ENCODE data around the gene RPP21. TPM values are rescaled to one million over a fixed set of nuclear protein-coding genes. Genes with fewer than 3 reads are reported as not detected.
A peak's percentile ranks its signal among the peaks of the same experiment; 100 is the strongest.

The RPP21 gene
- 10 to 100 TPM; 34.6 to 72.4 (median 45.5) TPM for total RNA-seq

DNA sequence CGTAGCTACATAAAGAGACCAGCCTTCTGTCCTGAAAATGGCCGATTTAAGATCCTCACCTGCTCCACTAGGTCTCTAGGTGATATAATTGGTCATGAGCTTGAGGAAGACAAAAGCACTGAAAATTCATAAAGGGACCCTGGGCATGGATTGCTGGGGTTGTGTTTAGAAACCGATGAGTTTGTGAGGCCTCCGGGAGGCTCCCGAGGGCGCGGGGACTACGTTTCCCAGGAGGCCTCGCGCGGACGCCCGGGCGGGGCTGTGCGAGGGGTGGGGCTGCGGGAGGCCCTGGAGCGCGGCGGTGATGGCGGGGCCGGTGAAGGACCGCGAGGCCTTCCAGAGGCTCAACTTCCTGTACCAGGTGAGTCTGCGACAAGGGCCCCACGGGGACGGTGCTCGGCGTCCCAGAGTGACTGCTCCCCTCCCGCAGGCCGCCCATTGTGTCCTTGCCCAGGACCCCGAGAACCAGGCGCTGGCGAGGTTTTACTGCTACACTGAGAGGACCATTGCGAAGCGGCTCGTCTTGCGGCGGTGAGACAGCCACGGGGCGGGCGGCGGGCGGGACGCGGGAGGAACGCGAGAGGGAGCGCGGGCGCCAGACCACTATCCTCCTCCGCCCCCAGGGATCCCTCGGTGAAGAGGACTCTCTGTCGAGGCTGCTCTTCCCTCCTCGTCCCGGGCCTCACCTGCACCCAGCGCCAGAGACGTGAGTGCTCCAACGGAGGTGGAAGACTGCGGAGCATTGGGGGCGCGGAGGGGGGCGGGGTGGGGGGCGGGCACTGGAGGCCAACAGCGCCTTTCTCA is at the start of gene RPP21:
Gene RPP21, plus strand, starts transcription at position 289 of the 804 bp plus-strand sequence. Its CDS starts 16 bp downstream, at position 305.
- DNase-seq (peak; percentile 91 to 97), ATAC-seq (ENCODE audit: low FRiP score in 2 of 2) (peak; percentile 97 to 99)
- 7 to 14% methylated on average over 10 to 21 of the region's 64 CpGs for WGBS, 2 donors
- Histone ChIP-seq H3K27me3 (no peaks in the 10 kb centered on the region), H3K4me3 (peak within 1 kb of the TSS; percentile 62 to 92 (median 75)), H3K4me1 (peaks cover 4 to 10% (median 7%) of the 10 kb centered on the region in 4 donors), H3K9me3 (no peaks in the 10 kb centered on the region), H3K27ac (peak within 1 kb of the TSS; percentile 82 to 91 (median 88)), H3K36me3 (peaks cover 7 to 37% (median 29%) of the 10 kb centered on the region in 4 donors)
- peak; percentile 61 to 86 for TF ChIP-seq POLR2AphosphoS5 (IDR thresholded peaks at IDR 0.05)
- peak in 3 of 4 donors; percentile 45 to 90 (median 71) for TF ChIP-seq POLR2A (IDR thresholded peaks at IDR 0.05)
- TF ChIP-seq, protein P1, sequence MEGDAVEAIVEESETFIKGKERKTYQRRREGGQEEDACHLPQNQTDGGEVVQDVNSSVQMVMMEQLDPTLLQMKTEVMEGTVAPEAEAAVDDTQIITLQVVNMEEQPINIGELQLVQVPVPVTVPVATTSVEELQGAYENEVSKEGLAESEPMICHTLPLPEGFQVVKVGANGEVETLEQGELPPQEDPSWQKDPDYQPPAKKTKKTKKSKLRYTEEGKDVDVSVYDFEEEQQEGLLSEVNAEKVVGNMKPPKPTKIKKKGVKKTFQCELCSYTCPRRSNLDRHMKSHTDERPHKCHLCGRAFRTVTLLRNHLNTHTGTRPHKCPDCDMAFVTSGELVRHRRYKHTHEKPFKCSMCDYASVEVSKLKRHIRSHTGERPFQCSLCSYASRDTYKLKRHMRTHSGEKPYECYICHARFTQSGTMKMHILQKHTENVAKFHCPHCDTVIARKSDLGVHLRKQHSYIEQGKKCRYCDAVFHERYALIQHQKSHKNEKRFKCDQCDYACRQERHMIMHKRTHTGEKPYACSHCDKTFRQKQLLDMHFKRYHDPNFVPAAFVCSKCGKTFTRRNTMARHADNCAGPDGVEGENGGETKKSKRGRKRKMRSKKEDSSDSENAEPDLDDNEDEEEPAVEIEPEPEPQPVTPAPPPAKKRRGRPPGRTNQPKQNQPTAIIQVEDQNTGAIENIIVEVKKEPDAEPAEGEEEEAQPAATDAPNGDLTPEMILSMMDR (IDR thresholded peaks at IDR 0.05), result no peak

GRCh38 chr6:30295837-30296236 is 49.1 kb upstream of the RPP21 start:
- H3K4me3 ChIP-seq, result no peak overlapping the region
- no peaks in the 10 kb centered on the region for H3K4me1 ChIP-seq
- no peaks in the 10 kb centered on the region for H3K9me3 ChIP-seq
- TF ChIP-seq EP300 (IDR thresholded peaks at IDR 0.05), result no peak
- TF ChIP-seq, protein P1 (IDR thresholded peaks at IDR 0.05), result no peak
- no peak for TF ChIP-seq POLR2A (IDR thresholded peaks at IDR 0.05)
- no peak for TF ChIP-seq POLR2AphosphoS5 (IDR thresholded peaks at IDR 0.05)
- WGBS, 2 donors, result 83 to 93% methylated on average over 2 of the region's 2 CpGs
- DNase-seq (no peak), ATAC-seq (ENCODE audit: low FRiP score in 2 of 2) (no peak)
- H3K27ac ChIP-seq, result no peak overlapping the region
- peaks cover 2 to 48% (median 23%) of the 10 kb centered on the region in 4 donors for H3K36me3 ChIP-seq
- no peaks in the 10 kb centered on the region for H3K27me3 ChIP-seq

DNA sequence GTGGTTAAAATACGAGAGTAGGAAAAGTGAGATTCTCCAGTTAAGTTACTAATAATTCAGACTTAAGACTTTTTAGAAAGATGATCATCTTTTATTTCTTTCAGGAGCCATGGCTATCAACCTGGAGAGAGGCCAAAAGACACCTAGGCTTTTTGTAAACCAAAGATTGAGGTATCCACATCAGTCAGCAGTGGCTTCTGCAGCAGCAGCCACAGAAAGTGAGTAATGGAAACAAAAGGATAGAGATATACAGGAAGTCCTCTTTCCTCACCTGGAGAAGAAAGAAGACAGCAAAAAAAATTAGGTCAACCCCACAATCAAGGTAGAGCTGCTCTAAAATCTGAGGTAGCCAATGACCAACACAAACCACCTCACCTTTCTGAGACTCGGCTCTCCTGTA is 41.0 kb upstream of the RPP21 start:
- Histone ChIP-seq H3K4me3 (no peak overlapping the region), H3K27ac (no peak overlapping the region), H3K4me1 (no peaks in the 10 kb centered on the region), H3K36me3 (peaks cover 0 to 14% (median 6%) of the 10 kb centered on the region in 4 donors), H3K9me3 (no peaks in the 10 kb centered on the region), H3K27me3 (no peaks in the 10 kb centered on the region)
- no peak for ATAC-seq (ENCODE audit: low FRiP score in 2 of 2)
- TF ChIP-seq EP300 (IDR thresholded peaks at IDR 0.05) (no peak), POLR2AphosphoS5 (IDR thresholded peaks at IDR 0.05) (no peak), POLR2A (IDR thresholded peaks at IDR 0.05) (no peak)
- TF ChIP-seq, protein P1 (IDR thresholded peaks at IDR 0.05), result no peak
- WGBS, 2 donors, result 95 to 96% methylated on average over 2 of the region's 2 CpGs
- DNase-seq, result no peak

GRCh38 chr6:30311101-30311500 is 33.9 kb upstream of the RPP21 start:
- DNase-seq (no peak), ATAC-seq (ENCODE audit: low FRiP score in 2 of 2) (no peak)
- Histone ChIP-seq H3K27ac (no peak overlapping the region), H3K9me3 (no peaks in the 10 kb centered on the region), H3K4me1 (peaks cover 0 to 9% (median 0%) of the 10 kb centered on the region in 4 donors), H3K27me3 (no peaks in the 10 kb centered on the region), H3K4me3 (no peak overlapping the region), H3K36me3 (peaks cover 0 to 28% (median 13%) of the 10 kb centered on the region in 4 donors)
- TF ChIP-seq, protein P1 (IDR thresholded peaks at IDR 0.05), result no peak
- no peak for TF ChIP-seq POLR2A (IDR thresholded peaks at IDR 0.05)
- no peak for TF ChIP-seq POLR2AphosphoS5 (IDR thresholded peaks at IDR 0.05)
- TF ChIP-seq EP300 (IDR thresholded peaks at IDR 0.05), result no peak
- 95 to 96% methylated on average over 3 of the region's 3 CpGs for WGBS, 2 donors

Measured in upper lobe of left lung (tissue), 6 donors.